GM21529 (cell line): ENCODE results near the gene TBL2.
A peak's percentile ranks its signal among the peaks of the same experiment; 100 is the strongest.
"Not testable (repeated sequence)": the region's sequence is repeated elsewhere in the genome, so short reads cannot be mapped to it uniquely, and the experiment has no call there.

Experiments used
- ATAC-seq: cut with Tn5 transposase; IDR thresholded peaks from one replicate; pipeline ENCODE4 v1.9.1; 2021; ENCODE audit not compliant: unreplicated experiment

TBL2 gene

GRCh38 chr7:73606801-73607691 lies 28.7 kb upstream of the TBL2 start:
- ATAC-seq: no peak

GRCh38 chr7:73605601-73606220 lies 27.3 kb upstream of the TBL2 start:
- no peak for ATAC-seq

GRCh38 chr7:73602721-73603651 lies 24.6 kb upstream of the TBL2 start:
- ATAC-seq: no peak

- no peak for ATAC-seq
These were observed 21.5 kb upstream of the TBL2 start for GRCh38 chr7:73599916-73600315.

GRCh38 chr7:73599151-73599882 lies 20.9 kb upstream of the TBL2 start:
- no peak for ATAC-seq

- no peak for ATAC-seq
These were observed 19.8 kb upstream of the TBL2 start for GRCh38 chr7:73597978-73598782.

GRCh38 chr7:73596191-73597065 lies 18.0 kb upstream of the TBL2 start:
- no peak for ATAC-seq

- ATAC-seq: no peak
These were observed 17.0 kb upstream of the TBL2 start for GRCh38 chr7:73595358-73595757.

- ATAC-seq: no peak
These were observed 15.0 kb upstream of the TBL2 start for GRCh38 chr7:73593207-73594045.

- no peak for ATAC-seq
These were observed 8.5 kb upstream of the TBL2 start for GRCh38 chr7:73586911-73587310.

- ATAC-seq: no peak
These were observed 6.8 kb upstream of the TBL2 start for GRCh38 chr7:73585196-73585595.

- no peak for ATAC-seq
These were observed 4.4 kb upstream of the TBL2 start for GRCh38 chr7:73582664-73583202.

GRCh38 chr7:73581006-73581405 lies 2.6 kb upstream of the TBL2 start:
- not testable (repeated sequence) for ATAC-seq

GRCh38 chr7:73577627-73578341 lies 595 bp downstream of the TBL2 start:
- peak; percentile 6 for ATAC-seq

- no peak for ATAC-seq
These were observed 4.6 kb downstream of the TBL2 start for GRCh38 chr7:73573791-73574190.

GRCh38 chr7:73573276-73573675 lies 5.1 kb downstream of the TBL2 start:
- no peak for ATAC-seq

- ATAC-seq: no peak
These were observed 5.6 kb downstream of the TBL2 start for GRCh38 chr7:73572767-73573186.
